HEK293 (cell line): Measurements from ENCODE around the gene TAF1D.

Experiments used
- CTCF ChIA-PET: fragments of 350-600 bp; formaldehyde crosslinking; extraction: SDS; loops from one replicate; lab custom pipeline; 2021; ENCODE audit warnings: antibody characterized with exemption; lab: Yijun Ruan, JAX
- POLR2A ChIA-PET: fragments of 300-600 bp; formaldehyde crosslinking; extraction: SDS; loops from one replicate; lab custom pipeline; 2020; ENCODE audit warnings: antibody characterized with exemption, inconsistent platforms; lab: Yijun Ruan, JAX
- H3K27ac ChIP-seq: fragments of 200-500 bp; sonication (Bioruptor generic); 2 replicates; pipeline ENCODE4 v1.5.1; 2014; ENCODE audit warnings: low read depth, low read length, control low read depth, inconsistent platforms; ENCODE audit errors: extremely low read depth
- H3K36me3 ChIP-seq, 2 experiments: fragments of 200-500 bp in 1 of 2; sonication (Bioruptor generic) in 1 of 2; 1 replicate in 1 of 2; 2 replicates in 1 of 2; pipeline ENCODE4 v1.5.1; 2014 to 2017; ENCODE audit warnings: inconsistent platforms in 2 of 2, low read length in 2 of 2; ENCODE audit not compliant: control insufficient read depth in 2 of 2, insufficient read depth in 1 of 2
- H3K4me1 ChIP-seq: fragments of 200-500 bp; sonication (Bioruptor generic); 2 replicates; pipeline ENCODE4 v1.5.1; 2014; ENCODE audit warnings: mild to moderate bottlenecking, low read length, inconsistent platforms; ENCODE audit not compliant: control insufficient read depth, insufficient read depth
- H3K4me3 ChIP-seq: 2 replicates; pipeline ENCODE4 v1.5.1; 2011; ENCODE audit warnings: low read depth, mild to moderate bottlenecking, control low read depth, low read length, moderate library complexity
- H3K9me3 ChIP-seq: fragments of 200-500 bp; sonication (Bioruptor generic); 2 replicates; pipeline ENCODE4 v1.5.1; 2014; ENCODE audit warnings: low read depth, low read length, inconsistent platforms; ENCODE audit not compliant: control insufficient read depth, insufficient read depth
- ATF2 ChIP-seq: fragments of 450-650 bp; formaldehyde crosslinking; IDR thresholded peaks from 2 replicates; pipeline ENCODE4 v1.5.1; 2016; ENCODE audit warnings: missing biosample characterization, missing genetic modification characterization, low read depth
- BCL11B ChIP-seq: fragments of 450-650 bp; formaldehyde crosslinking; IDR thresholded peaks from 2 replicates; pipeline ENCODE4 v1.5.1; 2016; ENCODE audit warnings: low read depth, missing biosample characterization, missing genetic modification characterization
- KLF8 ChIP-seq: fragments of 450-650 bp; formaldehyde crosslinking; IDR thresholded peaks from 2 replicates; pipeline ENCODE4 v1.5.1; 2016; ENCODE audit warnings: missing biosample characterization, missing genetic modification characterization
- MZF1 ChIP-seq: fragments of 450-650 bp; formaldehyde crosslinking; IDR thresholded peaks from 2 replicates; pipeline ENCODE4 v1.5.1; 2017; ENCODE audit warnings: missing biosample characterization, missing genetic modification characterization, borderline replicate concordance
- REPIN1 ChIP-seq: fragments of 450-650 bp; formaldehyde crosslinking; IDR thresholded peaks from 2 replicates; pipeline ENCODE4 v1.5.1; 2017; ENCODE audit warnings: missing biosample characterization, missing genetic modification characterization, low read depth
- SALL2 ChIP-seq: fragments of 450-650 bp; formaldehyde crosslinking; IDR thresholded peaks from 2 replicates; pipeline ENCODE4 v1.5.0; 2017; ENCODE audit warnings: missing biosample characterization, mild to moderate bottlenecking, missing genetic modification characterization, borderline replicate concordance
- SCRT1 ChIP-seq: fragments of 450-650 bp; formaldehyde crosslinking; IDR thresholded peaks from 2 replicates; pipeline ENCODE4 v1.5.1; 2016; ENCODE audit warnings: missing biosample characterization, missing genetic modification characterization, borderline replicate concordance
- SCRT2 ChIP-seq: fragments of 450-650 bp; formaldehyde crosslinking; IDR thresholded peaks from 2 replicates; pipeline ENCODE4 v1.5.1; 2016; ENCODE audit warnings: missing biosample characterization, missing genetic modification characterization
- WT1 ChIP-seq: fragments of 450-650 bp; formaldehyde crosslinking; IDR thresholded peaks from 2 replicates; pipeline ENCODE4 v1.5.1; 2016; ENCODE audit warnings: missing biosample characterization, missing genetic modification characterization
- ZBTB6 ChIP-seq: fragments of 450-650 bp; formaldehyde crosslinking; IDR thresholded peaks from 2 replicates; pipeline ENCODE4 v1.5.1; 2017; ENCODE audit warnings: missing biosample characterization, missing genetic modification characterization
- ZFP3 ChIP-seq: fragments of 450-650 bp; formaldehyde crosslinking; IDR thresholded peaks from 2 replicates; pipeline ENCODE4 v1.5.1; 2016; ENCODE audit warnings: low read depth, missing biosample characterization, missing genetic modification characterization
- ZNF121 ChIP-seq: fragments of 450-650 bp; formaldehyde crosslinking; IDR thresholded peaks from 2 replicates; pipeline ENCODE4 v1.5.1; 2016; ENCODE audit warnings: missing biosample characterization, missing genetic modification characterization
- ZNF138 ChIP-seq: fragments of 450-650 bp; formaldehyde crosslinking; IDR thresholded peaks from 2 replicates; pipeline ENCODE4 v1.5.1; 2016; ENCODE audit warnings: missing biosample characterization, missing genetic modification characterization, borderline replicate concordance
- ZNF157 ChIP-seq: fragments of 450-650 bp; formaldehyde crosslinking; IDR thresholded peaks from 2 replicates; pipeline ENCODE4 v1.5.1; 2016; ENCODE audit warnings: missing biosample characterization, missing genetic modification characterization
- ZNF174 ChIP-seq: fragments of 450-650 bp; formaldehyde crosslinking; IDR thresholded peaks from 2 replicates; pipeline ENCODE4 v1.5.0; 2017; ENCODE audit warnings: missing biosample characterization, mild to moderate bottlenecking, missing genetic modification characterization
- ZNF266 ChIP-seq: fragments of 450-650 bp; formaldehyde crosslinking; IDR thresholded peaks from 2 replicates; pipeline ENCODE4 v1.5.1; 2016; ENCODE audit warnings: missing biosample characterization, missing genetic modification characterization, low read depth
- ZNF280C ChIP-seq: fragments of 450-650 bp; formaldehyde crosslinking; IDR thresholded peaks from 2 replicates; pipeline ENCODE4 v1.5.1; 2016; ENCODE audit warnings: missing biosample characterization, missing genetic modification characterization
- ZNF366 ChIP-seq: fragments of 450-650 bp; formaldehyde crosslinking; conservative IDR thresholded peaks from 2 replicates; pipeline ENCODE4 v1.5.1; 2016; ENCODE audit warnings: missing biosample characterization, missing genetic modification characterization
- ZNF398 ChIP-seq: fragments of 450-650 bp; formaldehyde crosslinking; IDR thresholded peaks from 2 replicates; pipeline ENCODE4 v1.5.1; 2017; ENCODE audit warnings: missing biosample characterization, missing genetic modification characterization
- ZNF48 ChIP-seq: fragments of 450-650 bp; formaldehyde crosslinking; IDR thresholded peaks from 2 replicates; pipeline ENCODE4 v1.5.1; 2016; ENCODE audit warnings: missing biosample characterization, missing genetic modification characterization
- ZNF501 ChIP-seq: fragments of 450-650 bp; formaldehyde crosslinking; IDR thresholded peaks from 2 replicates; pipeline ENCODE4 v1.5.1; 2016; ENCODE audit warnings: missing biosample characterization, missing genetic modification characterization
- ZNF558 ChIP-seq: fragments of 450-650 bp; formaldehyde crosslinking; IDR thresholded peaks from 2 replicates; pipeline ENCODE4 v1.5.1; 2016; ENCODE audit warnings: missing biosample characterization, missing genetic modification characterization
- ZNF600 ChIP-seq: fragments of 450-650 bp; formaldehyde crosslinking; IDR thresholded peaks from 2 replicates; pipeline ENCODE4 v1.5.1; 2016; ENCODE audit warnings: missing biosample characterization, missing genetic modification characterization

The TAF1D gene

GRCh38 chr11:93744669-93745004, 3.3 kb upstream of the TAF1D start:
- H3K36me3 ChIP-seq = peaks cover 0 to 13% of the 10 kb centered on the region in 2 experiments; a peak in 2 of 3 replicates
- H3K4me3 ChIP-seq = no peak overlapping the region
- TF ChIP-seq ZNF138 (tag by site-specific recombination) = no peak
- no peak for TF ChIP-seq SALL2 (tag by site-specific recombination)
- TF ChIP-seq ZNF366 (tag by site-specific recombination) = no peak
- TF ChIP-seq ZNF157 (tag by site-specific recombination) = no peak
- TF ChIP-seq MZF1 (tag by site-specific recombination) = no peak
- TF ChIP-seq ZNF280C (tag by site-specific recombination) = no peak
- no peak for TF ChIP-seq ZNF174 (tag by site-specific recombination)
- no peak for TF ChIP-seq BCL11B
- no peak for TF ChIP-seq ZNF48
- no peak for TF ChIP-seq ZNF398
- TF ChIP-seq, all 188 proteins: peak for 0
- Histone ChIP-seq H3K4me1 (no peaks in the 10 kb centered on the region), H3K27ac (no peak overlapping the region), H3K9me3 (no peaks in the 10 kb centered on the region)
- ChIA-PET POLR2A (no interaction called here), CTCF (no interaction called here)

GRCh38 chr11:93743291-93743690, 2.0 kb upstream of the TAF1D start:
- ChIA-PET CTCF (interaction anchor here (0.5 kb wide), 1 partner anchor 1077 kb away, joined by 5 read pairs; no protein-coding TSS in a partner anchor), POLR2A (interaction anchor here (5.6 kb wide), 1 partner anchor 39 kb away, joined by 149 read pairs; the partner anchor contains the start of gene MED17)
- TF ChIP-seq SCRT1 (no peak), ZNF558 (tag by site-specific recombination) (no peak), ZBTB6 (tag by site-specific recombination) (0 out of 2 replicates have a peak, but pooled peaks have one; percentile 40)
- H3K4me1 ChIP-seq = no peaks in the 10 kb centered on the region
- H3K27ac ChIP-seq = no peak overlapping the region
- H3K36me3 ChIP-seq = peaks cover 0 to 26% of the 10 kb centered on the region in 2 experiments; a peak in 2 of 3 replicates
- H3K4me3 ChIP-seq = no peak overlapping the region
- no peaks in the 10 kb centered on the region for H3K9me3 ChIP-seq

GRCh38 chr11:93741882-93742226, 559 bp upstream of the TAF1D start:
- CTCF ChIA-PET = interaction anchor here (0.6 to 0.9 kb wide), 3 partner anchors 12 to 42 kb away, joined by 3 to 4 read pairs (median 3); partner anchors contain the start of gene MED17
- H3K36me3 ChIP-seq = peaks cover 3 to 41% of the 10 kb centered on the region in 2 experiments; a peak in 2 of 3 replicates
- H3K27ac ChIP-seq = peak overlapping the region; percentile 65
- POLR2A ChIA-PET = interaction anchor here (0.6 to 5.6 kb wide), 24 partner anchors 9 to 1032 kb away, joined by 3 to 149 read pairs (median 4); partner anchors contain the start of genes AMOTL1, CEP295, MED17 and PANX1
- H3K4me3 ChIP-seq = peak overlapping the region; percentile 96
- no peaks in the 10 kb centered on the region for H3K4me1 ChIP-seq
- H3K9me3 ChIP-seq = no peaks in the 10 kb centered on the region
- TF ChIP-seq SCRT2 (tag by site-specific recombination) (peak; percentile 92), ZFP3 (no peak), ZNF121 (tag by site-specific recombination) (no peak), ZNF398 (no peak), WT1 (peak; percentile 44), ZNF600 (tag by site-specific recombination) (peak; percentile 75), KLF8 (tag by site-specific recombination) (no peak), ZNF266 (no peak), ATF2 (tag by site-specific recombination) (no peak), REPIN1 (tag by site-specific recombination) (no peak), ZNF501 (tag by site-specific recombination) (no peak)
